Loucy (cell line): ENCODE data around the gene PTPN21.
A peak's percentile ranks its signal among the peaks of the same experiment; 100 is the strongest.

Experiments
- EZH2phosphoT487 ChIP-seq: fragments of 200-600 bp; IDR thresholded peaks from 2 replicates; pipeline ENCODE4 v1.6.1; 2018; ENCODE audit warnings: antibody characterized with exemption, mild to moderate bottlenecking, moderate library complexity, borderline replicate concordance
- TF ChIP-seq, protein P1 (sequence below): fragments of 200-600 bp; sonication (generic); conservative IDR thresholded peaks from 2 replicates; pipeline ENCODE4 v1.5.1; 2014; ENCODE audit warnings: mild to moderate bottlenecking, antibody characterized with exemption, low read length

DNA sequence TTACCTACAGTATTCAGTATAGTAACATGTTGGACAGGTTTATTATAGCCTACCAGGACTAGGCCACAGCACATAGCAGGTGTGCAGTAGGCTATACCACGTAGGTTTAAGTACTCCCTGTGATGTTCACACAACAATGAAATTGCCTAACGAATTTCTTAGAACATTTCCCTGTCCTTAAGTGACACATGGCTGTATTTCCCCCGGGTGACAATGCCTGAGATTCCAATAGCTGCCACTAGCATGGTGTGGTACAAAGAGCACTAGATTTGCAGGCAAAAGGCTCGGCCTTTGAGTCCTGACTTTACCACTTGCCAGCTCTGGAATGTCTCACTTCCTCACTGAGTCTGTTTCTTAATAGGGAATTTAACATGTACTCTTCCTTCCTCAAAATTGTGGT lies 19.7 kb downstream of the PTPN21 start:
- TF ChIP-seq, protein P1, sequence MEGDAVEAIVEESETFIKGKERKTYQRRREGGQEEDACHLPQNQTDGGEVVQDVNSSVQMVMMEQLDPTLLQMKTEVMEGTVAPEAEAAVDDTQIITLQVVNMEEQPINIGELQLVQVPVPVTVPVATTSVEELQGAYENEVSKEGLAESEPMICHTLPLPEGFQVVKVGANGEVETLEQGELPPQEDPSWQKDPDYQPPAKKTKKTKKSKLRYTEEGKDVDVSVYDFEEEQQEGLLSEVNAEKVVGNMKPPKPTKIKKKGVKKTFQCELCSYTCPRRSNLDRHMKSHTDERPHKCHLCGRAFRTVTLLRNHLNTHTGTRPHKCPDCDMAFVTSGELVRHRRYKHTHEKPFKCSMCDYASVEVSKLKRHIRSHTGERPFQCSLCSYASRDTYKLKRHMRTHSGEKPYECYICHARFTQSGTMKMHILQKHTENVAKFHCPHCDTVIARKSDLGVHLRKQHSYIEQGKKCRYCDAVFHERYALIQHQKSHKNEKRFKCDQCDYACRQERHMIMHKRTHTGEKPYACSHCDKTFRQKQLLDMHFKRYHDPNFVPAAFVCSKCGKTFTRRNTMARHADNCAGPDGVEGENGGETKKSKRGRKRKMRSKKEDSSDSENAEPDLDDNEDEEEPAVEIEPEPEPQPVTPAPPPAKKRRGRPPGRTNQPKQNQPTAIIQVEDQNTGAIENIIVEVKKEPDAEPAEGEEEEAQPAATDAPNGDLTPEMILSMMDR = peak; percentile 16; the same call in 1 of the 2 replicates
- no peak for TF ChIP-seq EZH2phosphoT487
